CD4-positive, alpha-beta memory T cell (primary cell): ENCODE results near the gene ACVR1B. TPM values are rescaled to one million over a fixed set of nuclear protein-coding genes. Genes with fewer than 3 reads are reported as not detected.

ENCODE experiments used
- CTCF ChIA-PET: fragments of 350-600 bp; sonication (Branson Sonifier 250); formaldehyde crosslinking; loops from one replicate; lab custom pipeline; 2021; ENCODE audit warnings: inconsistent platforms; ENCODE audit not compliant: partially characterized antibody; lab: Charles Lee
- POLR2A ChIA-PET: fragments of 350-600 bp; sonication (Branson Sonifier 250); formaldehyde crosslinking; loops from one replicate; lab custom pipeline; 2021; ENCODE audit not compliant: partially characterized antibody; lab: Charles Lee
- DNase-seq, 5 donors: peaks; one replicate each; pipeline versions ENCODE4 v3.0.0 to v3.0.0-alpha.2; 2020 to 2022; ENCODE audit warnings: mixed read lengths in 1 of 5
- H3K27ac ChIP-seq: one replicate; pipeline ENCODE4 v1.7.0; 2013; ENCODE audit warnings: low read depth, low read length
- H3K27me3 ChIP-seq: 2 replicates; pipeline ENCODE4 v1.7.0; 2013; ENCODE audit warnings: mild to moderate bottlenecking, low read length, moderate library complexity; ENCODE audit not compliant: insufficient read depth
- H3K36me3 ChIP-seq: 2 replicates; pipeline ENCODE4 v1.7.0; 2013; ENCODE audit warnings: mild to moderate bottlenecking, low read length, moderate library complexity; ENCODE audit not compliant: insufficient read depth
- H3K4me1 ChIP-seq: 2 replicates; pipeline ENCODE4 v1.7.0; 2013; ENCODE audit warnings: mild to moderate bottlenecking, low read length, moderate library complexity; ENCODE audit not compliant: insufficient read depth
- H3K4me3 ChIP-seq, 2 donors: one replicate each; pipeline ENCODE4 v1.7.0; 2013; ENCODE audit warnings: low read length in 2 of 2, mild to moderate bottlenecking in 1 of 2
- H3K9me3 ChIP-seq, 2 donors: one replicate each; pipeline ENCODE4 v1.7.0; 2013; ENCODE audit warnings: low read length in 2 of 2, control low read depth in 1 of 2; ENCODE audit not compliant: control insufficient read depth in 1 of 2
- H3K27ac Mint-ChIP-seq, 7 donors: one replicate each; pipeline ENCODE4 v1.8.0; 2020 to 2021; ENCODE audit warnings: mixed read lengths in 7 of 7, mild to moderate bottlenecking in 6 of 7, inconsistent platforms in 3 of 7, moderate library complexity in 3 of 7
- H3K27me3 Mint-ChIP-seq, 2 donors: one replicate each; pipeline ENCODE4 v1.8.0; 2020 to 2021; ENCODE audit warnings: mixed read lengths in 2 of 2
- H3K36me3 Mint-ChIP-seq, 2 donors: one replicate each; pipeline ENCODE4 v1.8.0; 2020 to 2021; ENCODE audit warnings: mixed read lengths in 2 of 2, inconsistent platforms in 1 of 2, mild to moderate bottlenecking in 1 of 2
- H3K4me1 Mint-ChIP-seq, 4 donors: one replicate each; pipeline ENCODE4 v1.8.0; 2020 to 2021; ENCODE audit warnings: mixed read lengths in 4 of 4, mild to moderate bottlenecking in 1 of 4
- H3K4me3 Mint-ChIP-seq, 8 donors: one replicate each; pipeline ENCODE4 v1.8.0; 2020 to 2021; ENCODE audit warnings: mixed read lengths in 8 of 8, mild to moderate bottlenecking in 7 of 8, moderate library complexity in 6 of 8, inconsistent platforms in 3 of 8
- H3K9me3 Mint-ChIP-seq, 8 donors: one replicate each; pipeline ENCODE4 v1.8.0; 2020 to 2021; ENCODE audit warnings: mixed read lengths in 8 of 8, mild to moderate bottlenecking in 5 of 8, inconsistent platforms in 3 of 8, moderate library complexity in 1 of 8
- intact Hi-C: fragments of 100-400 bp; cut with micrococcal nuclease; formaldehyde crosslinking; loops from one replicate; pipeline ENCODE4 v1.15.1; 2023
- polyA plus RNA-seq, 2 donors: library from polyadenylated mRNA; unstranded; fragments of 300-500 nt; fragmentation: Illumina TruSeq; gene quantifications; one replicate each; pipeline ENCODE4 v1.2.3, GENCODE V29; 2021
- total RNA-seq, 2 experiments: library from RNA; stranded (reverse); gene quantifications; one replicate each; pipeline ENCODE4 v1.2.3, GENCODE V29; 2021

Gene ACVR1B
- total and polyA plus RNA-seq, 4 experiments from 2014 or later = 0.42 to 12.6 (median 6.7) TPM

DNA sequence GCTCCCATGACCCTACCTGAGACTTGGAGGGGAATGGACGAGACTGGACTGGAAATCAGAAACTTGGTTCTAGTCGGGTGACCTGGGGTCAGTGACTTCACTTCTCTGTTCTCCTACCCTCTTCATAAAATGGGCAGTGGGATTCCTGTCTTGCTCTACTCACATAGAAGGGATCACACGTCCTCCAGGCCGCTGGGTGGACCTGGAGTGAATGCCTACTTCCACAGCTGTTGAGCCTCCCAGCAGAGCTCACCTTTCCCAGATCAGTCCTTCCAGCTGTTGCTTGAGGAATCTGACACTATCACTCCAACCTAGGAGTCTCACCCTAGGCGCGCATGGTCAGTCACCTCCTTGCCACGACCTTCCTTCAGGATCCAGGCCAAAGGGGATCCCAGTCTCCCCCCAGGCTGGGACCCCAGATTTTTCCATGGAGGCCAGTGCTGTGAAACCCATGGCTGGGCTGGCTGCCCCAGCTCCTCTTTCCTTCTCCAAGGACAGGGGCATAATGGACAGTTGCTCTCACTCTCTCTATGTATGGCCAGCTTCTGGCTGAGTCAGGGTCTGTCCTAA, 43.6 kb upstream of the ACVR1B start:
- intact Hi-C loops = no loop called here
- Histone ChIP-seq H3K4me3 (no peak overlapping the region), H3K27ac (no peak overlapping the region), H3K9me3 (no peaks in the 10 kb centered on the region), H3K36me3 (no peaks in the 10 kb centered on the region), H3K27me3 (peaks cover 21% of the 10 kb centered on the region), H3K4me1 (no peaks in the 10 kb centered on the region)
- Mint-ChIP-seq H3K4me3 (peak overlapping the region in 1 of 8 donors; percentile 22), H3K4me1 (peaks cover 0 to 8% (median 4%) of the 10 kb centered on the region in 4 donors), H3K36me3 (no peaks in the 10 kb centered on the region), H3K9me3 (no peaks in the 10 kb centered on the region), H3K27ac (no peak overlapping the region), H3K27me3 (peaks cover 16 to 32% of the 10 kb centered on the region in 2 donors)
- ChIA-PET CTCF (no interaction called here), POLR2A (no interaction called here)
- no peak for DNase-seq

DNA sequence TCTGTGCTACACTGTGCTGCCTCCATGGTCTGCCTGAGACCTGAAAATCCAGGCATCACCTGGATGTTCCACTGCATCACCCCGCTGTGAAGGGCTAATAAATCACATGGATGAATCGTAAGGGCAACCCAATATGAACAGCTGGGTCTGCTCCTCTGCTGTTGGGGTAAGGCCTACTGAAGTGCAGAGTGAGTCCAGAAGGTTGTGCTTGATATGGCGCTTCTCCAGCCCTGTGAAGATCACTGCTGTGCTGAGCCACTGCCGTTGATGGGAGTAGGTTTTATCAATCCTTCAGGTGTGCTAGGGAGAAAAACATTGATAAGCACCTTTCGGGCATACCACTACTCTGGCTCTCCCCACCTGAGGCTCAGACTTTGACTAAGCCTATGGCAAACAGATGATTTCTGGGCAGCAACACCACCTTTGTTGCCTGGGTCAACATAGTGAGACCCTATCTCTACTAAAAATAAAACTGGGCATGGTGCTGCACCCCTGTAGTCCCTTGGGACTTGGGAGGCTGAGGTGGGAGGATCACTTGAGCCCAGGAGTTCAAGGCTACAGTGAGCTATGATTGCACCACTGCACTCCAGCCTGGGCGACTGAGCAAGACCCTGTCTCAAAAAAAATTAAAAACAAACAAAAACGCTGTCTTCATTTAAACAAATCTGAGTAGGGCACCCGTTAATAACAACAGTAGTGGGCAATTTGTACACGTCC, 42.5 kb upstream of the ACVR1B start:
- Histone ChIP-seq H3K9me3 (no peaks in the 10 kb centered on the region), H3K4me1 (no peaks in the 10 kb centered on the region), H3K27me3 (peaks cover 21% of the 10 kb centered on the region), H3K36me3 (no peaks in the 10 kb centered on the region), H3K27ac (no peak overlapping the region), H3K4me3 (no peak overlapping the region)
- CTCF ChIA-PET = no interaction called here
- POLR2A ChIA-PET = no interaction called here
- H3K4me3 Mint-ChIP-seq = no peak overlapping the region
- no peaks in the 10 kb centered on the region for H3K36me3 Mint-ChIP-seq
- peaks cover 19 to 32% of the 10 kb centered on the region in 2 donors for H3K27me3 Mint-ChIP-seq
- peaks cover 0 to 8% (median 4%) of the 10 kb centered on the region in 4 donors for H3K4me1 Mint-ChIP-seq
- intact Hi-C loops = no loop called here
- no peak overlapping the region for H3K27ac Mint-ChIP-seq
- no peak for DNase-seq
- no peaks in the 10 kb centered on the region for H3K9me3 Mint-ChIP-seq

DNA sequence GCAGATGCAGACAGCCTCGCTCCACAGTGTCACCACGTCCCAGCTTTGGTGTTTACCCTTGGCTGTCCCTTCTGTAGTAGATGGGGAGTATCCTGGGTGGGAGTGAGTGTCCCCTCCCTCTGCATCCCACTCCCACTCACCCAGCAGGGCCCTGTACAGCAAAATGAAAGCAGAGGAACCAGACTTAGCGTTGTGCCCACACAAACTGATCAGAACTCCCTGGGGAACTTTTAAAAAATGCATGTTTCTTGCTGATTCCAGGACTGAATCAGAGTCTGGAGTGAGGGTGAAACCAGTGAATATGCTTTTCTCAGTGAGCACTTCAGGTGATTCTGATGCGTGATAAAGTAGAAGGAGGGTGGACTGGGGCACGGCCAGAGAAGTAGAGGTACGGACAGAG, 41.3 kb upstream of the ACVR1B start:
- POLR2A ChIA-PET = no interaction called here
- peaks cover 21% of the 10 kb centered on the region for H3K27me3 ChIP-seq

DNA sequence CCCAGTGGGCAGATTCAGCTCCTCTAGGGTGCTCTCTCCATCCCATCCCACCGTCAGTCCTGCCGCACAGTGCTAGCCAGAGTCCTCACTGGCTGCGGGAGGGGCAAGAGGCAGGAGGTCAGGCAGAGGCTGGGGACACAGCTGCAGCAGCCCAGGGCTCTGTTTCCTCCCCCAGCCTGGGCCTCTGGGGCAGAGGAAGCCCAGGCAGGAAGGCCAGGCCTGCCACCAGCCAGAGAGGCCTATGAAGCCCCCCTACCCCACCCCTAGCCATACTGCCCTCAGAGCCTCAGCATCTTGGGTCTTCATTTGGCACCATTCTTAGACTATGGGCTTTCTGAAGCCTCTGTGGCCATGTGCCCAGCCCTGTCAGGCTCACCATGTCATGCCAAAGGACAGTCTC, 40.8 kb upstream of the ACVR1B start:
- peaks cover 20 to 32% of the 10 kb centered on the region in 2 donors for H3K27me3 Mint-ChIP-seq
- POLR2A ChIA-PET = no interaction called here

More for the DNA sequence above, 41.3 kb upstream of the ACVR1B start:
- CTCF ChIA-PET = no interaction called here
- Mint-ChIP-seq H3K4me1 (peaks cover 0 to 8% (median 4%) of the 10 kb centered on the region in 4 donors), H3K36me3 (no peaks in the 10 kb centered on the region), H3K9me3 (no peaks in the 10 kb centered on the region), H3K27ac (no peak overlapping the region), H3K27me3 (peaks cover 20 to 32% of the 10 kb centered on the region in 2 donors), H3K4me3 (no peak overlapping the region)
- intact Hi-C loops = no loop called here
- no peak overlapping the region for H3K4me3 ChIP-seq
- no peaks in the 10 kb centered on the region for H3K9me3 ChIP-seq
- H3K27ac ChIP-seq = no peak overlapping the region
- DNase-seq = no peak
- no peaks in the 10 kb centered on the region for H3K4me1 ChIP-seq
- no peaks in the 10 kb centered on the region for H3K36me3 ChIP-seq

DNA sequence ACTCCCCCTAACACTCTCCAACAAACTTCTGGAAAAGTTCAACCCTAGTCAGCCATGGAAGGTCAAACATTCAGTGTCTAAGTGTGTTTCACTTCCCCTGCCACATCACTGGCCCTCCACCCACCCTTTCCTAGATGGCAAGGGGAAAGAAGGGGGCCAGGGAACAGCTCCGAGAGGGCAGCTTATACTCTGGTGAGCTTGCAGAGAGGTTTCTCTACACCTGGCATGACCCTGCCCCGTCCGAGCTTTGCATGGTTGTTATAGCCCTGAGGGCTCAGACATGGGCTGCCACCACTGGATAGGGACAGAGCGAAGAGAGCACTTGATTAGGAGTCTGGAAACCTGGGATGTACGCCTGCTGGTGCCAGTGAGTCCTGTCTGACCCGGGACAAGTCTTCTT, 40.2 kb upstream of the ACVR1B start:
- H3K4me1 Mint-ChIP-seq = peaks cover 0 to 8% (median 4%) of the 10 kb centered on the region in 4 donors
- H3K9me3 Mint-ChIP-seq = no peaks in the 10 kb centered on the region
- CTCF ChIA-PET = interaction anchor here (1.5 kb wide), 1 partner anchor 12 kb away, joined by 4 read pairs; no protein-coding TSS in a partner anchor
- no peaks in the 10 kb centered on the region for H3K4me1 ChIP-seq
- no peaks in the 10 kb centered on the region for H3K36me3 Mint-ChIP-seq
- peaks cover 21% of the 10 kb centered on the region for H3K27me3 ChIP-seq
- POLR2A ChIA-PET = no interaction called here
- no peak overlapping the region for H3K4me3 Mint-ChIP-seq
- peaks cover 20 to 28% of the 10 kb centered on the region in 2 donors for H3K27me3 Mint-ChIP-seq
- DNase-seq = no peak
- intact Hi-C loops = no loop called here
- no peaks in the 10 kb centered on the region for H3K36me3 ChIP-seq
- H3K27ac ChIP-seq = no peak overlapping the region
- H3K9me3 ChIP-seq = no peaks in the 10 kb centered on the region
- H3K4me3 ChIP-seq = no peak overlapping the region
- H3K27ac Mint-ChIP-seq = no peak overlapping the region

More for the DNA sequence above, 40.8 kb upstream of the ACVR1B start:
- Histone ChIP-seq H3K27me3 (peaks cover 21% of the 10 kb centered on the region), H3K27ac (no peak overlapping the region), H3K4me1 (no peaks in the 10 kb centered on the region), H3K36me3 (no peaks in the 10 kb centered on the region), H3K9me3 (no peaks in the 10 kb centered on the region), H3K4me3 (no peak overlapping the region)
- Mint-ChIP-seq H3K4me1 (peaks cover 0 to 8% (median 4%) of the 10 kb centered on the region in 4 donors), H3K4me3 (no peak overlapping the region), H3K36me3 (no peaks in the 10 kb centered on the region), H3K9me3 (no peaks in the 10 kb centered on the region), H3K27ac (no peak overlapping the region)
- no peak for DNase-seq
- CTCF ChIA-PET = no interaction called here
- intact Hi-C loops = no loop called here

DNA sequence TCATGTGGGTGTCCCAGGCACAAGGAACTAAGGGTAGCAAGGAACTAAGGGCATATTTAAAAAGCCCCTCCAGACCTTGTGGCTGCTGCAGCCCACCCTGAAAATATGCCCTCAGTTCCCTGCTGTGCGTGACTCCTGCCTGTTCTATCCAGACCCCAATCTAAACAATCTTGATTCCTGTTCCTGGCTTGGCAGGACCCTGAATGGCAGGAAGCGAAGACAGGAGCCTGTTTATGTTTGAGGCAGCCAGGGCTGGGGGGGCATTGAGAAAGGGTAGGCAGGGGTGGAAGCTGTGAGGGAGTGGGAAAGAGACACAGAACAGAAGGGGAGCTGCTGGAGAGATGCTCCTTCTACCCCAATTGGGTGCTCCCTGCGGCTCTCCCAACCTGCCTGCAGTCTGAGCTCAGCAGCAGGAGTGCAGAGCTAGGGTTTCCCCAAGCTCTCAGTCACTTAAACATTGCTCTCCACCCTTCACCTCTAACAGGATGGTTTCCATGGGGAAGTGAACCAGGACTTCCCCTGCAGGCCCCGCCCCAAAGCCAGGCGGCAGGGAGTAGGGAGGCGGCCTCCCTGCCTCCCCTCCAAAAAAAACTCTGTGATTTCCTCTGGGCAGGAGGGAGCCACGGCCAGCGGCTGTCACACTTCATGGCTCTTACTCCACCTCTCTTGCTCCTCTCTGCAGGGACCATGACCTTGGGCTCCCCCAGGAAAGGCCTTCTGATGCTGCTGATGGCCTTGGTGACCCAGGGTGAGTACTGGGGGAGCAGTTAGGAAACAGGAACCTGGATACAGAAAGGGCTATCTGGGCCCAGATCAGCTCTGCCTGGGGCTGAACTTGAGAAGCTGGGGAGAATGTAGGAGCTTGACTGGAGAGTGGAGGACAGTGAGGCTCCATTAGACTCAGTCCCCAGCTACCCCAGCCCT, 39.4 kb upstream of the ACVR1B start:
- H3K4me3 ChIP-seq = no peak overlapping the region
- no peaks in the 10 kb centered on the region for H3K9me3 ChIP-seq
- H3K27ac Mint-ChIP-seq = no peak overlapping the region
- H3K4me1 ChIP-seq = no peaks in the 10 kb centered on the region
- no peak overlapping the region for H3K27ac ChIP-seq
- H3K36me3 ChIP-seq = no peaks in the 10 kb centered on the region
- DNase-seq = no peak
- no peaks in the 10 kb centered on the region for H3K36me3 Mint-ChIP-seq
- H3K27me3 Mint-ChIP-seq = peaks cover 18 to 25% of the 10 kb centered on the region in 2 donors
- intact Hi-C loops = no loop called here
- H3K4me3 Mint-ChIP-seq = no peak overlapping the region
- H3K27me3 ChIP-seq = peaks cover 17% of the 10 kb centered on the region
- no peaks in the 10 kb centered on the region for H3K9me3 Mint-ChIP-seq
- ChIA-PET CTCF (interaction anchor here (1.5 to 1.8 kb wide), 2 partner anchors 10 to 12 kb away, joined by 4 to 5 read pairs; no protein-coding TSS in a partner anchor), POLR2A (interaction anchor here (0.5 kb wide), 1 partner anchor 110 kb away, joined by 3 read pairs; no protein-coding TSS in a partner anchor)
- peaks cover 0 to 8% (median 4%) of the 10 kb centered on the region in 4 donors for H3K4me1 Mint-ChIP-seq
